RPMI8226 (cell line): ENCODE measurements around the gene HOXC12.

Source experiments
- DNase-seq: peaks from one replicate; pipeline ENCODE4 v3.0.0-alpha.2; 2015

HOXC12 gene

GRCh38 chr12:53973236-53974042, 18.7 kb downstream of the HOXC12 start:
- no peak for DNase-seq

- peak; percentile 34 for DNase-seq
These were observed 19.7 kb downstream of the HOXC12 start, which contains the start of gene HOTAIR for GRCh38 chr12:53974084-53975063. HOTAIR (minus strand) TSS chr12:53974954.

GRCh38 chr12:53975064-53975471, 20.4 kb downstream of the HOXC12 start:
- no peak for DNase-seq

GRCh38 chr12:53975479-53976152, 20.9 kb downstream of the HOXC12 start:
- DNase-seq = no peak

GRCh38 chr12:53976172-53976822, 21.6 kb downstream of the HOXC12 start:
- DNase-seq = no peak

GRCh38 chr12:53976823-53977595, 22.3 kb downstream of the HOXC12 start:
- DNase-seq = no peak

GRCh38 chr12:53977596-53978445, 23.1 kb downstream of the HOXC12 start:
- DNase-seq = no peak

- no peak for DNase-seq
These were observed 24.0 kb downstream of the HOXC12 start for GRCh38 chr12:53978477-53979356.

- DNase-seq = no peak
These were observed 25.6 kb downstream of the HOXC12 start for GRCh38 chr12:53980104-53980801.

GRCh38 chr12:53980802-53981496, 26.2 kb downstream of the HOXC12 start:
- no peak for DNase-seq

- no peak for DNase-seq
These were observed 27.2 kb downstream of the HOXC12 start for GRCh38 chr12:53981634-53982565.

GRCh38 chr12:53982648-53983567, 28.2 kb downstream of the HOXC12 start:
- DNase-seq = no peak

- no peak for DNase-seq
These were observed 28.9 kb downstream of the HOXC12 start for GRCh38 chr12:53983568-53983949.

- no peak for DNase-seq
These were observed 29.4 kb downstream of the HOXC12 start for GRCh38 chr12:53983950-53984572.

- DNase-seq = peak; percentile 83
These were observed 30.4 kb downstream of the HOXC12 start, which contains the start of gene HOXC10 for GRCh38 chr12:53984901-53985691. HOXC10 (plus strand) TSS chr12:53985146; CDS start chr12:53985260, 114 bp downstream.
